Thyroid gland (tissue), 4 donors: ENCODE data around the gene BTBD7. TPM values are rescaled to one million over a fixed set of nuclear protein-coding genes. Genes with fewer than 3 reads are reported as not detected.

Source experiments
- DNase-seq, 2 donors: peaks; one replicate each; pipeline ENCODE4 v3.0.0-alpha.2; 2019
- H3K27ac ChIP-seq, 3 donors: fragments of 200-600 bp; sonication (generic); 1 replicate in 2 of 3; 2 replicates in 1 of 3; pipeline ENCODE4 v1.5.1; 2016 to 2019; ENCODE audit warnings: mild to moderate bottlenecking in 1 of 3, moderate library complexity in 1 of 3
- H3K27me3 ChIP-seq: fragments of 200-600 bp; sonication (generic); one replicate; pipeline ENCODE4 v1.5.1; 2019
- H3K36me3 ChIP-seq, 2 donors: fragments of 200-600 bp; sonication (generic); one replicate each; pipeline ENCODE4 v1.5.1; 2016 to 2019
- H3K4me1 ChIP-seq, 2 donors: fragments of 200-600 bp; sonication (generic); one replicate each; pipeline ENCODE4 v1.5.1; 2017 to 2019
- H3K4me3 ChIP-seq, 3 donors: fragments of 200-600 bp; sonication (generic); replicated peaks in 1 of 3; 1 replicate in 2 of 3; 2 replicates in 1 of 3; pipeline ENCODE4 v1.5.1; 2016; ENCODE audit warnings: mild to moderate bottlenecking in 1 of 3
- H3K9me3 ChIP-seq: fragments of 200-600 bp; sonication (generic); one replicate; pipeline ENCODE4 v1.5.1; 2017
- POLR2A ChIP-seq, 2 donors: fragments of 450-650 bp; IDR thresholded peaks; one replicate each; pipeline ENCODE4 v1.6.1; 2017; ENCODE audit warnings: antibody characterized with exemption in 2 of 2, mild to moderate bottlenecking in 2 of 2, moderate library complexity in 1 of 2
- WGBS, 2 donors: methylation state at CpG; one replicate each; pipeline ENCODE4 v1.1.5; 2017; 5-methylcytosine and 5-hydroxymethylcytosine counted together
- intact Hi-C: fragments of 100-400 bp; cut with DNase I; formaldehyde crosslinking; loops from one replicate; pipeline ENCODE4 v1.15.1; 2023
- total RNA-seq, 4 donors: library from RNA; depleted of rRNA; stranded (reverse); fragments of >200 nt; gene quantifications; one replicate each; pipeline ENCODE4 v1.2.3, GENCODE V29; 2016
- TF ChIP-seq, protein P1 (sequence below), 6 experiments: fragments of 200-600 bp in 3 of 6; fragments of 450-650 bp in 3 of 6; sonication (generic) in 3 of 6; IDR thresholded peaks; one replicate each; pipeline ENCODE4 v1.5.1; 2016 to 2019; ENCODE audit warnings: antibody characterized with exemption in 6 of 6, mild to moderate bottlenecking in 2 of 6, inconsistent platforms in 1 of 6, moderate library complexity in 1 of 6

Gene BTBD7
- total RNA-seq, 4 donors from 2014 or later: 40.6 to 49.7 (median 43.9) TPM

DNA sequence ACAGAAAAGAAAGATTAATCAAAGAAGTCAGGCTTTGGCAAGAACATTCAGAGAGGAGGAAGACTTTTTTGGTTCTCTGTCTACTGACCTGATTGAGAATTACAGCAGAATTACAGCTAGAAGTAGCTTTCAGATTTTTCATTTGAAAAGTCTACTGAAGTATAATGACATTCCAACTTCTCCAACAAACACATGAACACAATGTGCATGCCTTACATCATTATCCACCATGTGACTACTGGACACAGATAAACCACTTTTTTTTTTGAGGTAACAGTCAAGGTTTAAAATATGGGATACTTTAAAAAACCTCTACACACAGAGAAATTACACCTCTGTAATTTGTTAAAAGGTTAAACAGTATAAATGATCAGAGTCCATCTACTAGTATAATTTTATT is 12.3 kb downstream of the BTBD7 start:
- intact Hi-C loops: no loop called here
- H3K9me3 ChIP-seq: no peaks in the 10 kb centered on the region
- no peaks in the 10 kb centered on the region for H3K36me3 ChIP-seq
- peaks cover 54 to 66% of the 10 kb centered on the region in 2 donors for H3K4me1 ChIP-seq
- DNase-seq: no peak
- TF ChIP-seq, protein P1, sequence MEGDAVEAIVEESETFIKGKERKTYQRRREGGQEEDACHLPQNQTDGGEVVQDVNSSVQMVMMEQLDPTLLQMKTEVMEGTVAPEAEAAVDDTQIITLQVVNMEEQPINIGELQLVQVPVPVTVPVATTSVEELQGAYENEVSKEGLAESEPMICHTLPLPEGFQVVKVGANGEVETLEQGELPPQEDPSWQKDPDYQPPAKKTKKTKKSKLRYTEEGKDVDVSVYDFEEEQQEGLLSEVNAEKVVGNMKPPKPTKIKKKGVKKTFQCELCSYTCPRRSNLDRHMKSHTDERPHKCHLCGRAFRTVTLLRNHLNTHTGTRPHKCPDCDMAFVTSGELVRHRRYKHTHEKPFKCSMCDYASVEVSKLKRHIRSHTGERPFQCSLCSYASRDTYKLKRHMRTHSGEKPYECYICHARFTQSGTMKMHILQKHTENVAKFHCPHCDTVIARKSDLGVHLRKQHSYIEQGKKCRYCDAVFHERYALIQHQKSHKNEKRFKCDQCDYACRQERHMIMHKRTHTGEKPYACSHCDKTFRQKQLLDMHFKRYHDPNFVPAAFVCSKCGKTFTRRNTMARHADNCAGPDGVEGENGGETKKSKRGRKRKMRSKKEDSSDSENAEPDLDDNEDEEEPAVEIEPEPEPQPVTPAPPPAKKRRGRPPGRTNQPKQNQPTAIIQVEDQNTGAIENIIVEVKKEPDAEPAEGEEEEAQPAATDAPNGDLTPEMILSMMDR (IDR thresholded peaks at IDR 0.05): no peak
- H3K27me3 ChIP-seq: no peaks in the 10 kb centered on the region
- no peak overlapping the region for H3K4me3 ChIP-seq
- peak overlapping the region in 1 of 3 donors; percentile 8 for H3K27ac ChIP-seq

DNA sequence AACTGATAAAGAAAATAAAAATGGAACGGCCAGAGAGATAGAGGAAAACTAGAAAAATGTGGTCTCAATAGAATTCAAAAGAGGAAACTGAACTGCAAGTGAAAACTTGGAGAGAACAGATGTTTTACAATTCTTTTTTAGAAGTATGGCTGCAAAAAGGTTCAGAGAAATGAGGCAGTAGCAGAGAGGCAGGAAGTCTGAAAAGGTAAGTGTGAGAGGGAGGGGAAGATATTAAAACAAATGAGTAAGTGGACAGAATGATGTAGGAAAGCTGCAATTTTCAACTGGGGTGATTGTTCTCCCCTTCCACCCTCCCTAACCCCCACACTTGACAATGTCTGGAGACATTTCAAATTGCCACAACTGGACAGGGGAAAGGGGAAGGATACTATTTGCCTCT is 12.9 kb downstream of the BTBD7 start:
- DNase-seq: no peak
- Histone ChIP-seq H3K36me3 (no peaks in the 10 kb centered on the region), H3K27me3 (no peaks in the 10 kb centered on the region), H3K4me1 (peaks cover 54 to 66% of the 10 kb centered on the region in 2 donors), H3K9me3 (no peaks in the 10 kb centered on the region), H3K27ac (peak overlapping the region in 1 of 3 donors; percentile 8), H3K4me3 (no peak overlapping the region)
- WGBS, 2 donors: 32 to 39% methylated on average over 1 of the region's 1 CpG
- intact Hi-C loops: no loop called here
- TF ChIP-seq, protein P1 (IDR thresholded peaks at IDR 0.05): no peak
- TF ChIP-seq POLR2A (IDR thresholded peaks at IDR 0.05): no peak

DNA sequence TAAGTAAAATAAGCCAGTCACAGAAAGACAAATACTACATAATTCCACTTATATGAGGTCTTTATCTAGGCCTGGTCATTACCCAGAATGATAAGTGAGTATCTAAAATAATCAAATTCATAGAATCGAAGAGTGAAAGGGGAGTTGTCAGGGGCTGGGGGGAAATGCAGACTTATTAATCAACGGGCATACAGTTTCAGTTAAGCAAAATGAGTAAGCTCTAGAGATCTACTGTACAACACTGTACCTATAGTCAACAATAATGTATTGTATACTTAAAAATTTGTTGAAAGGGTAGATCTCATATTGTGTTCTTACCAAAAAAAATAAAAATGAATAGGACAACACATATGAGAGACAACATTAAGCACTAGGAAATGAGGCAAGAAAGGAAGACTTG is 13.3 kb downstream of the BTBD7 start:
- DNase-seq: no peak
- H3K9me3 ChIP-seq: no peaks in the 10 kb centered on the region
- no peak for TF ChIP-seq POLR2A (IDR thresholded peaks at IDR 0.05)
- TF ChIP-seq, protein P1 (IDR thresholded peaks at IDR 0.05): no peak
- no peak overlapping the region for H3K4me3 ChIP-seq
- H3K4me1 ChIP-seq: peaks cover 52 to 63% of the 10 kb centered on the region in 2 donors
- H3K36me3 ChIP-seq: no peaks in the 10 kb centered on the region
- no peak overlapping the region for H3K27ac ChIP-seq
- 73 to 80% methylated on average over 2 of the region's 2 CpGs for WGBS, 2 donors
- H3K27me3 ChIP-seq: no peaks in the 10 kb centered on the region
- intact Hi-C loops: no loop called here

DNA sequence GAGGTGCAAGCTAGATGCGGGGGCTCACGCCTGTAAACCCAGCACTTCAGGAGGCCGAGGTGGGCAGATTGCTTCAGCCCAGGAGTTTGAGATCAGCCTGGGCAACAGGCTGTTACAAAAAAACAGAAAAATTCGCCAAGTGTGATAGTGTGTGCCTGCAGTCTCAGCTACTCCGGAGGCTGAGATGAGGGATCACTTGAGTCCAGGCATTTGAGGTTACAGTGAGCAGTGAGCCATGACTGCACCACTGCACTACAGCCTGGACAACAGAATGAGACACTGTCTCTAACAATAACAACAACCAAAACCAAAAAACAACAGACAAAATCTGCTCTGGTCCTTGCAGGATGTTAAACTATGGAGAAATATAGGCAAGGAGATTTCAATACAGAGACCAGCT is 13.9 kb downstream of the BTBD7 start:
- peak overlapping the region; percentile 8 to 49 (median 42) for H3K27ac ChIP-seq
- H3K27me3 ChIP-seq: no peaks in the 10 kb centered on the region
- peak; percentile 65 to 72 for DNase-seq
- no peaks in the 10 kb centered on the region for H3K9me3 ChIP-seq
- no peak for TF ChIP-seq POLR2A (IDR thresholded peaks at IDR 0.05)
- TF ChIP-seq, protein P1 (IDR thresholded peaks at IDR 0.05): no peak
- H3K36me3 ChIP-seq: no peaks in the 10 kb centered on the region
- intact Hi-C loops: no loop called here
- no peak overlapping the region for H3K4me3 ChIP-seq
- 40 to 57% methylated on average over 5 of the region's 5 CpGs for WGBS, 2 donors
- peaks cover 47 to 57% of the 10 kb centered on the region in 2 donors for H3K4me1 ChIP-seq

DNA sequence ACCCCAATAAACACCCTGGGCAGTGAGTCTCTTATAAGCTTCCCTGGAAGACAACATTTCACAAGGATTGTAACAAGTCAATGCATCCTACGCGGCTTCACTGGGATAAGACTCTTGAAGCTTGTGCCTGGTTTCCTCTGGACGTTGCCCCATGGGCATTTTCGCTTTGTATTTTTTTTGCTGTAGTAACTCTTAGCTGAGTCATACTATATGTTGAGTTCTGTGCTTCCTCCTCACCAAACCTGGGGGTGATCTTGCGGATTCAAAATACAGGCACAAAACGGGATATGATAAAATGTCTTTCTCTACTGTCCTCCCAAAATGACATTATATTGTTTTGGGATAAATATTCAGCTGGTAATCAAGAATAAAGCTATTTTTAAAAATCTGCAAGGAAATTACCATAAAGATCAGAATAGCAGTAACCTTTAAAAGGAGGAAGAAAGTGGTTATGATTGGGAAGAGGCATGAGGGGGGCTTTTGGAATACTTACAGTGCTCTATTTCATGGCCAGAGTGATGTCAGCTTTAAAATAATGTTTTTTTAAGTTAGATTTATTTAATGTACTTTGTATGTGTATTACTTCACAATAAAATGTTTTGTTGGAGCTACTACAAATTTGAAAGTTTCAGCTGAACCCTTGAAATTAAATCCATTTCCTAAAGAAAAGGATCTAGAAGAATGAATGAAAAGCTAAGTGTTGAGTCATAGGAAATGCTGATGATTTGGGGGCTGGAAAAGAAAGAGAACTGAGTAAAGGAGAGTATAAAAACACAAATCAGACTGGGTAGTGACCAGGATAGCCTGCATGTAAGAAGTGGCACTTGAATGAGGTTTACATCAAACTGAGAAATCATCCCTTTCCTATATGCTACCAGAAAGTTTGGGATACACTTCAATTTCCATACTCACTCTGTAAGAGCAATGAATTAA is 14.7 kb downstream of the BTBD7 start:
- TF ChIP-seq, protein P1 (IDR thresholded peaks at IDR 0.05): no peak
- TF ChIP-seq POLR2A (IDR thresholded peaks at IDR 0.05): no peak
- Histone ChIP-seq H3K9me3 (no peaks in the 10 kb centered on the region), H3K36me3 (no peaks in the 10 kb centered on the region), H3K4me1 (peaks cover 39 to 51% of the 10 kb centered on the region in 2 donors), H3K27me3 (no peaks in the 10 kb centered on the region), H3K4me3 (no peak overlapping the region), H3K27ac (peak overlapping the region; percentile 8 to 49 (median 42))
- DNase-seq: peak; percentile 30 to 37
- intact Hi-C loops: no loop called here
- 33 to 44% methylated on average over 6 of the region's 6 CpGs for WGBS, 2 donors
